ENCODE data around the gene BMX.

The BMX gene

GRCh38 chrX:15576019-15576418 lies 75.4 kb downstream of the BMX start:
- no peak for DNase-seq

GRCh38 chrX:15579778-15580747 lies 79.5 kb downstream of the BMX start:
- no peak for DNase-seq

DNA sequence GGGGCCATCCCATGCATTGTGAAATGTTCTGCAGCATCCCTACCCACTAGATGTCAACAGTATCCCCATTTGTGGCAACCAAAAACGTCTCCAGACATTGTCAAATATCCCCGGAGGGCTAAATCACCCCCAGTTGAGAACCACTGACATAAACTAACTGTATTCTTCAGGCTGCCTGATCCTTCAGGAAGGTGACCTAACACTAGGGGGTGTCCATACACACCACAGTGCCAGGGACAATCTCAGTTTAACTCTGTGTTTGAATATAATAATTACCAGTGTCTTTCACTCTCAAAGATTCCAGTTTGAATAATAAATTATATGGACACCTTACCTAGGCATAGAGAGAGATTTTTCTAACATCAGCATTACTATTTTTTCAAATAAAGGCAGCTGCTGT lies 93.8 kb downstream of the BMX start:
- no peak for DNase-seq

DNA sequence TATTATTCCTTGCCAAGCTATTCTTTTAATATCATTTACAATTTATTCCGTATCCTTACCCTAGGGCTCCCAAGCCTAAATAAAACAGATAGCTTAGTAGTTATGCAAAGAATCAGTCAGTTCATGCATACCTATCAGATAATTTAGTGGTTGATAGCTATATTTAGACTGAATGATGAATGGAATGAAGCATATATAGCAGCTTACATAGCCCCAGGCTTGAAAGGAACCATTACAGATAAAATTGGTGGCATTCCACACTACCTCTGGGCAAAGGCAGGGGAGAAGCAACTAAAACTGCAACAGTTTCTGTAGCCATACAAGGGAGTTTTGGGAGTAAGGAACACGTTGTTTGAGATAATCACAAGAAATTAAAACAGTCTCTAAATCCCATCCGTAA lies 97.4 kb downstream of the BMX start:
- no peak for DNase-seq

DNA sequence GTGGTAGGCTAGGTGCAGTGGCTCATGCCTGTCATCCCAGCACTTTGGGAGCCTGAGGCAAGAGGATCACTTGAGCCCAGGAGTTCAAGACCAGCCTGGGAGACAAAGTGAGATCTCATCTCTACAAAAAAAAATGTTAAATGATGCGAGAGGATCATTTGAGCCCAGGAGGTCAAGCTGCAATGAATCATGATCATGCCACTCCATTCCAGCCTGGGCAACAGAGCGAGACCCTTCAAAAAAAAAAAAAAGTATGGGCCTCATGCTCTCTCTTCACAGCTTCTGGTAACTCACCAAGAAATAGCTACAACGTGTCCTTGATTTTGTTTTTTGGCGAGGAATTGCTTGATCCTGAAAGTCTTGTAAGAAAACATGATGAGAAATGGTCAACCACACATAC lies 98.9 kb downstream of the BMX start:
- DNase-seq = no peak

DNA sequence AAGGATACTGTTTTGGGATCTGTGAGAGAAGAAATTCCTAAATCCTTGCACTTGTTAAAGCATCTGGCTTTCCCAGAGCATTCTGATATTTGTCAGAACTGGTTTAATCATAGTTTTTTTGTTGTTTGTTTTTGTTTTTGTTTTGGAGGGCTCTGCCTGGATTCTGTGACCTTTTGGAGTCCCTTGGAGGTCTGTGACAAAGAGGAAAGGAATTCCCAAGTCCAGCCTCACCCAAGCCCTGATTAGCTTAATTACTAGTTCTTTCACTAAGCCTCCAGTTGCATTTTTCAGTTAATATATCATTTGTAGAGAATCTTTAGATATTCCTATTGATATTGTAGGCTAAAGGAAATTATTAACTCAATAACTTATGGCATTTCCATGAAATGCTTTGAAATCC lies 99.4 kb downstream of the BMX start:
- no peak for DNase-seq

- no peak for DNase-seq
Observed at GRCh38 chrX:15600745-15601144, 100.1 kb downstream of the BMX start, which contains the start of gene ACE2. Gene ACE2 (minus strand): TSS chrX:15600960. CDS start chrX:15600911, 49 bp downstream.

DNA sequence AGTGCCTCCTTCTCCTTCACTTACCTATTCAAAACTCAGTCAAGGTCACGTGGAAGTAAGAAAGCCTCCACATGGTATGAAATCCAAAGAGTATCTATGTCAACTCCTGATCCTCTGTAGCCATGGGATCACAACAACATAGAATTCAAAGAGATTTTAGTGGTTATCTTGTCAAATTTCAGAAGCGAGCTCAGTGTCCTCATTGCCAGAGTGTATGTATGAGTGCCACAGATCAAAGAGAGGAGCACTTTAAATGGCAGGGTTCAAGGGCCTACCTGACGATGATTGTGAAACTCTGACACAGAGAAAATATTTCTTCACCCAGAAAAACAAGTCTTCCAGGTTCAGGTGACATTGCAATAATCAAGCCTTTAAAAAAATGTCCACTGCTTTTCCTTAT lies 101.3 kb downstream of the BMX start:
- no peak for DNase-seq

DNA sequence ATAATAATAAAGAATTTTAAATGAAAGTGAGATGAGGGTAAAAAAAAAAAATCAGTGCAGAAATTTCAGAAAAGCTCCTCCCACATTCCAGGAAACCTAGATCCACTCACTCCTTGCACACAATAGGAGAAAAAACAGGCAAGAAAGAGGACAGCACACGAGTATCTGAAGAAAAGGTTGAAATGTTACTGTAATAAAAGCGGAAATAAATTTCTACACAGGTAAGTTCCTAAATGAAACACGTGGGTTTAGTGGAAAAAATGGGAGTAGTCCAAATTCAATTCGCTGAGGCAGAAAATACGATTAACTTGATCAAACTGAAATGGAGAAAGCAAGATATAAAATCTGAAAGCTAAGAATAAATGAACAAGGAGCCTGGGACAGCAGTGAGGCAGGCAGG lies 102.2 kb downstream of the BMX start:
- DNase-seq = no peak

DNA sequence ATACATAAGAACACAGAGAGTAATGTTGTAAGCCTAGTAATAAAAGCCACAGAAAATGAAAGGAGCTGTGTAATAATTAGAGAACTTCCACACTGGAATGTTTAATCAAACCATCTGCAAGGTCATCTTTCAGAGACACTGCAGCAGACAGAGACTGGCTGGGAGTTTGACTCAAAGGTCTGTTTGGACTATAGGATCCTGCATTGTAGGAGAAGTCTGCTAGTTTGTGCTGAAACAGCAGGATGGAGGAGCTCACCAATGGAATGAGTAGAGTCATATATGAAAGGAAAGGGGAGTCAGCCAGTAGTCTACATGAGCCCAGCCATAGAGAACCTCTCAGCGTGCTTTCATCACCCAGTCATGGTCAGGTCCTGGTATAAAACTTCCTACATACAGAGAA lies 104.6 kb downstream of the BMX start:
- no peak for DNase-seq

Data from activated CD4-positive, alpha-beta T cell treated with anti-CD3 and anti-CD28 coated beads, Interleukin-2, amount 50 U/mL, for 4 hours (primary cell).